Measurements from ENCODE around the gene RPL39L.

- no peak for TF ChIP-seq FOXM1 (IDR thresholded peaks at IDR 0.05; ENCODE audit: borderline replicate concordance)
- TF ChIP-seq CTBP1 (IDR thresholded peaks at IDR 0.05; ENCODE audit: borderline replicate concordance) = no peak
These were observed 6.0 kb upstream of the RPL39L start for GRCh38 chr3:187145149-187145895.

Data from HEK293T (cell line).